Raji (cell line): ENCODE measurements around the gene PYURF.

Experiments
- POLR2A ChIP-seq: IDR thresholded peaks from 2 replicates; pipeline ENCODE4 v1.6.1; 2011; ENCODE audit warnings: low read depth, low read length, control low read depth; ENCODE audit not compliant: insufficient read depth

The PYURF gene

GRCh38 chr4:88518911-88519310 lies 4.7 kb downstream of the PYURF start:
- no peak for TF ChIP-seq POLR2A

GRCh38 chr4:88517825-88518224 lies 5.8 kb downstream of the PYURF start:
- TF ChIP-seq POLR2A: no peak

- no peak for TF ChIP-seq POLR2A
These were observed 6.8 kb downstream of the PYURF start for GRCh38 chr4:88516746-88517145.

DNA sequence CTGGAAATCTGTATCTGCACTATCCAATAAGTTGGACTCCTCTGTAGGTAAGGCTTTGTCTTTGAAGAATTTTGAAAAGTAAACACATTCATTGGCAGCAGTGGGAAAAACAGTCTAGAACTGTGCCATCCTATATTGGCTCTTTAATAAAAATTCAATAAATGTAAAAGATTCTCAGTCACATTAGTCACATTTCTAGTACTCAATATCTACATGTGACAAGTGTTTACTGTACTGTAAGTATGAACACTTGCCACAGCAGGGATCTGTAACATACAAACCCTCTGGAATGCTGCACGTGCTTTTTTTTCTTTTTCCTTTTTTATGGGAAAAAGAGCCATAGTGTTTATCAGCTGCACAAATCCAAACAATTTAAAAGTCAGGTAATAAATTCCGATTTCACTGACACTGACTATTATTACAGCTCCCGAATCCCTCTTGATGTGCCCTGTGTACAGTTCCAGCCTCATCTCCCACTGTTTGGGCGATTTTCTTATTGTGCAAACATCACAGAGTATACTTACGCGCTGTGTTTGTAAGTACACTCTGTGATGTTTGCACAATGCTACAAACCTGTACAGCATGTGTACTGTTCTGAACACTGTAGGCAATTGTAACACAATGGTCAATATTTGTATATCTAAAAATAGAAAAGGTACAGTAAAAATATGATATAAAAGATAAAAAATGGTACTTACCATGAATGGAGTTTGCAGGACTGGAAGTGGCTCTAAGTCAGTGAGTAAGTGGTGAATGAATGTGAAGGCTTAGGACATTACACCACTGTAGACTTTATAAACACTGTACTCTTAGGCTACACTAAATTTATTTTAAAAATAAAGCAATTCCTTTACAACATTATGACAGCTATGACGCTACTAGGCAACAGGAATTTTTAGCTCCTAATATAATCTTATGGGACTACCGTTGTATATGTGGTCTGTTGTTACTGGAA lies 8.7 kb downstream of the PYURF start:
- no peak for TF ChIP-seq POLR2A

DNA sequence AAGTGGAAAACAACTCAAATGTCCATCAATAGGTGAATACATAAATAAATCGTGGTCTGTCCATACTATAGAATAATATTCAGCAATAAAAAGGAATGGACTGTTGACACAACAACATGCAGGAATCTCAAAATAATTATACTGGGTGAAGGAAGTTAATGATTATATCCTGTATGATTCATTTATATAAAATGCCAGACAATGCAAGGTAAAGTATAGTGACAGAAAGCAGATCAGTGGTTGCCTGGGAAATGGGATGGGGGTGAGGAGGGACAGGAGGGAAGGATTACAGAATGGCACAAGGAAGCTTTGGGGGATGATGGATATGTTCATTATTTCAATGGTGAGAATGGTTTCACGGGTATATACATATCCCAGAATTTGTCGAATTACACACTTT lies 12.3 kb downstream of the PYURF start:
- no peak for TF ChIP-seq POLR2A

- no peak for TF ChIP-seq POLR2A
These were observed 20.2 kb downstream of the PYURF start for GRCh38 chr4:88503344-88503743.

GRCh38 chr4:88497859-88498409 lies 25.6 kb downstream of the PYURF start:
- no peak for TF ChIP-seq POLR2A

DNA sequence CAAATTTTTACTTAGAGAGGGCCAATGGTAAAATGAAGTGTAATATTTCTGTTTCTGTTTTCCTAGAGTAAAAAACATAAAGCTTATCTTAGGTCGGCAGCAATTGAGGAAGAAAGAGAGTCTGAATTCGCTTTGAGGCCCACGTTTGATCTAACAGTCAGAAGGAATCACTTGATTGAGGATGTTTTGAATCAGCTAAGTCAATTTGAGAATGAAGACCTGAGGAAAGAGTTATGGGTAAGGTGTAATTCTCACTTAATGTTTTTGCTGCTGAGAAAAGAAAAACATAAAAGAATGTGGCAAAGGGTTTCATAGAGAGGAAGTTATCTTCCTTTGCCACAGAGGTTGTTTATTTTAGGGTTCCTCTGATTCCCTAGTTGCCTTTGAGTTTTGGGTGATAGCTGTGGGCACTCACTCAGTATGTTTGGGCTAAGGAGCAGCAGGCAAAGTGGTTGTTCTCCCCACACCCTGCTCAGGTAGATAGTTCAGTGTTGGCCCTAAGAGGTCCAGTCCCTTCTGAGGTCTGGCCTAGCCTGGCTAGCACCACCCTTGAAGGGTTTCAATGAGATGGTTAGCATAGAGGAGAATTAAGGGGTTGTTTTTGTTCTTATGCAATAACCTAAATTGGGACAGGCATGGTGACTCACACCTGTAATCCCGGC lies 34.3 kb downstream of the PYURF start:
- TF ChIP-seq POLR2A: no peak

GRCh38 chr4:88481537-88481936 lies 42.0 kb downstream of the PYURF start:
- no peak for TF ChIP-seq POLR2A

DNA sequence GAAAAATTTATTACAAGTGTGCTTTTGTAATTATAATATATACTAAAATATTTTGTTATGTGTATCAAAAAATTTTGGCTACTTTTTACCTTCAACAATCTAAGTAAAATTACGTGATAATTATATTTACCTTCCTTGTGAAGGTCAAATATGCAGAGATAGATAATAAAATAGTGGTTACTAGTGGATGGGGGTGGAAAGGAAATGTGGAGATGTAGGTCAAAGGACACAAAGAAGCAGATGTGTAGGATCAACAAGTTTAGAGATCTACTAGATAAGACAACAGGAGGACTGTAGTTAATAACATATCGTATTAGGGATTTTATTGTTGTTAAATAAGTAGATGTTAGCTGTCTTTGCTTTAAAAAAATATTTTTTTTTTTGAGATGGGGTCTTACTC lies 45.3 kb downstream of the PYURF start:
- TF ChIP-seq POLR2A: no peak

GRCh38 chr4:88477229-88477860 lies 46.2 kb downstream of the PYURF start:
- no peak for TF ChIP-seq POLR2A
